Middle frontal gyrus (tissue), 1 donor: ENCODE data around the gene RADX.

Experiments used
- DNase-seq: peaks from one replicate; pipeline ENCODE4 v3.0.0-alpha.2; 2015; ENCODE audit warnings: low spot score; ENCODE audit errors: extremely low spot score

The RADX gene

GRCh38 chrX:106680716-106681115, 68.9 kb downstream of the RADX start:
- DNase-seq, result no peak

DNA sequence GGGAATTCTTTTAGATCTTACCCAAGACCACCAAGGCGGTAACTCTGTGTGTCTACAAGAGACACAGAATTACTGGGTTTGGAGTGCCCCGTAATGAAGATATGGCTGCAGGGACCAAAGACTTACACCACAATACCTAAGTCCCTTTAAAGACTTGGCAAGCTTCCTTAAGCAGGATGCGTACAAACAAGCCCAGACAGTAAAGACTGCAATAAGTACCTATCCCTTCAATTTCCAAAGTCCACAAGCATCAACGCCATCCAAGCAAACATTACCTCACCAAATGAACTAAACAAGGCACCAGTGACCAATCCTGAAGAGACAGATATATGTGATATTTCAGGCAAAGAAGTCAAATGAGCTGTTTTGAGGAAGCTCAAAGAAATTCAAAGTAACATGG, 72.4 kb downstream of the RADX start:
- DNase-seq, result no peak

DNA sequence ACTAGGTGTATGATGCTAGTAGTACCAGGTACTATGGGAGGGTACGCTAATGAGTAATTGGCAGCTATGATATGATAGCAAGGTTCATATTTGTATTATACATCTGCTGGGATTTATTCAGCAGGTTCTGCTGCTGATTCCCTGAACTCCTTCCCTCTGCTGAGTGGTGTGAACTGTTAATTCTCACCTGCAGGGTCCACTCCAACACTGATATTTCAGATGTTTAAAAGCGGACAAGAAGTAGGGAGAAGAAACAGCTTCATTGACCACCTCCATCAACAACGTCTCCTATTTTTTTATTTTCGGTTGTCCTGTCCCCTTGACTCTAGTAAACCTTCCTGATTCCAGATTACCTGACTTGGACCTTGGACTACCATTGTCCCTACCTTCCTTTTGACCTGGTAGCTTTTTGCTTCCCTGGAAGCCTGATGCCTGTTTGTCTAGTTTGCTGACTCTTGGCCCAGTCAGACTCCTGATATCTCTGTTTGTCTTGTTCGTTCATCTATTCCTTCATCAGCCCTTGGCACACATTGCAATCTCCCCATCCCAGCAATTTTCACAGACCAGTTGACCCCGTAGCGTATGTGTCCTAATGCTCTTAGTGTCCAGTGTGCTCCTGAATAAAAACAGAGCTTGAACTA, 80.8 kb downstream of the RADX start:
- DNase-seq, result no peak

GRCh38 chrX:106696502-106696901, 84.7 kb downstream of the RADX start:
- DNase-seq, result no peak

- no peak for DNase-seq
Measured at GRCh38 chrX:106698693-106699092, 86.9 kb downstream of the RADX start.

- no peak for DNase-seq
Measured at GRCh38 chrX:106702636-106703035, 90.9 kb downstream of the RADX start.

DNA sequence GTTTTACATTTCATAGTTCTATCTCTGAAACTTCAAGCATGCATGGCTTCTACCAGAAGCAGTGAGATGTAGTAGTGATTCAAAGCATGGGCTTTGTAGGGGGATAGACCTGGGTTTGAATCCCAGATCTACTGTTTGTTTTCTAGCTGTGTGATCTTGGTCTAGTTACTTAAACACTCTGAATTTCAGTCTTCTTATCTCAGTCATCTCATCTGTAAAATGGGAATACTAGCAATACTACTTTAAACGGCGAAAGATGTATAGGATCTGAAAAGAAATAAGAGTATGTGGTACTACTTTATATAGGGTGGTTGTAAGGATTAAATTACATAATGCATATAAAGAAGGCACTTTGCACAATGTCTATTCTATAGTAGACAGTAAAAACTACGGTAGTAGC, 94.7 kb downstream of the RADX start:
- DNase-seq, result no peak

DNA sequence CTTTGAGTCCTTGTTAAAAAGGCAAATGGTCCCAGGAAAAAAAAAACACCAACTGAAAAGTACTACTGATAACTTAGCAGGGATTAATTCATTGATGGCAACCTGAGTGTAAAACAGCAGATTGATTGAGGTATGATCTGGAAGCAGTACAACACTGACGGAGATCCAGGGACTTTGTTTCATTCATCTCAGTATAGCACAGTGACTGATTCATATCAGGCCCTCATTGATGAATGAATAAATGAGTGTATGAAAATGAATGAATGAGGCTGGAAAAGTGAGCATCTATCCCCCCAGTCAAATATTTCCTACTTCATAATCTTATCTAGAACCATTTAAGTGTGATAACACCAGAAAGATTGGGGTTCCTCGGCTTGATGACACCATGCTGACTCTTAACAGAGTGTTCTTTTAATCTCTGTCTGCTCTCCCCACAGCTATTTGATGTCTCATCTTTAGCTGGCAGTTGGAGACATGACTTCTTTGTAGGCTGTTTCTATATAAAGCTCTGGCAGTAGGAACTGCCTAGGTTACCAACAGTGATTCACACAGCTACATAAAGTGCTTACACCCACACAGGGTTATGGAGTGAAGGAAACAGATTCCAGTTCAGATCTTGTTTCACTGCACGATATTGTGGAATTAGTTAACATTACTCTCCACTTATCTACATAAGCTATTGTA, 96.1 kb downstream of the RADX start:
- DNase-seq, result no peak

- DNase-seq, result no peak
Measured at GRCh38 chrX:106710771-106711170, 99.0 kb downstream of the RADX start.

- no peak for DNase-seq
Measured at GRCh38 chrX:106711375-106711774, 99.6 kb downstream of the RADX start.

- DNase-seq, result no peak
Measured at GRCh38 chrX:106716004-106716403, 104.2 kb downstream of the RADX start.

- no peak for DNase-seq
Measured at GRCh38 chrX:106716463-106716862, 104.7 kb downstream of the RADX start.

DNA sequence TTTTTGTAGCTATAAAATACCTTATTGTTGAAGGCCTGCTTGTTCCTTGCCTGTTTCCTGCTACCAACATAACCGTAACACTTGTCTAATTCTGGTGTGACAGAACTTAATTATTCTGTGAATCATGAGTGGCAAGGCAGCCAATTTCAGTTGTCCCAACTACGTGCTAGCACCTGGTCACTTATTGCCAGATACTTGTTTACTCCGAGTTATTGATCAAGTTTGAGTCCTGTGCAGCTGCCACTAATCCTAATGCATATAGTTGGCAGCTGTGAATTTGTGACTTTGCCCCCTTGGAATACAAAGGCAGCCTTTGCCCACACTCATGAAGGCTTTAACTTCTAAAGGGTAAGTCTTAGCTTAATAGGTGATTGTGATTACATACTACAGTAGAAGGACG, 106.9 kb downstream of the RADX start:
- DNase-seq, result no peak

DNA sequence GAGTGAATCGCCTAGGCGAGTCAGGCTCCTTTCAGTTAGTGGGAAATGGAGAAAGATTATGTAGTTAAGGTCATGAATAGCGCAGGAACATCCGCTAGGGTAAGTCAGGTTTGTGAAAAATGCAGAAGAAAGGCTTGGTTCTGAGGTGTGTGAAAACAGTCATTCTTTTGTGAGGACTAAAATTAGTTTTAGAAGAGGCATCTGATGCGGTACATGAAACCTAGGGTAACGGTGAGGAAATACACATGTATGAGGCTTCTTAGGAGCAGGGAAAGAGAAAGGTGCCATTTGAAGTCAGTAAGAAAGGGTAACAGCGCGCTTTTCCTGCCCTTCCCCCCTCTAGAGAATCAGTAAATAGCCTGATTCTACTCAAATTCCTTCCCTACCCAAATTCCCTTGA, 114.2 kb downstream of the RADX start:
- no peak for DNase-seq

DNA sequence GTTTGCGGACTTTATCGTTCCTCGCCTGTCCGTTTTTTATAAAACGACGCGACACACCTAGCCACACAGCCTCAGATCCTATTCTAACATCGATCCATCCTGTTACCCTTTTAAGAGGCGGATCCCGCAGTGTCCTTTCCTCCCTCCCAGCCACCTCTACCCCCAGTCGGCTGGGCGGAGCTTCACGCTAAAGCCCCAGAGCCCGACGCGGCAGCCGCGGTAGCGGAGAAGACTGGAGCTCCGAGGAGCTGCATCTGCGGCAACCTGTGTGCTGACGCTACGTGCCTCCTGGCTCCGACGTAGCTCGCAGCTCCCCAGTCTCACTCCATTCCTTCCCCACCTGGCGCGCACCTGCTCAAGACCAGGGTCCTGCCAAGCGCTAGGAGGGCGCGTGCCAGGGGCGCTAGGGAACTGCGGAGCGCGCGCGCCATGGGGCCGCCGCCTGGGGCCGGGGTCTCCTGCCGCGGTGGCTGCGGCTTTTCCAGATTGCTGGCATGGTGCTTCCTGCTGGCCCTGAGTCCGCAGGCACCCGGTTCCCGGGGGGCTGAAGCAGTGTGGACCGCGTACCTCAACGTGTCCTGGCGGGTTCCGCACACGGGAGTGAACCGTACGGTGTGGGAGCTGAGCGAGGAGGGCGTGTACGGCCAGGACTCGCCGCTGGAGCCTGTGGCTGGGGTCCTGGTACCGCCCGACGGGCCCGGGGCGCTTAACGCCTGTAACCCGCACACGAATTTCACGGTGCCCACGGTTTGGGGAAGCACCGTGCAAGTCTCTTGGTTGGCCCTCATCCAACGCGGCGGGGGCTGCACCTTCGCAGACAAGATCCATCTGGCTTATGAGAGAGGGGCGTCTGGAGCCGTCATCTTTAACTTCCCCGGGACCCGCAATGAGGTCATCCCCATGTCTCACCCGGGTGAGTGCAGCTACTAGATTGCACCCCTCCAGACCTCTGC, 115.0 kb downstream of the RADX start, which contains the start of gene RNF128:
RNF128 (plus strand) TSS at position 217 of the 953 bp plus-strand sequence; CDS start at position 430, 213 bp downstream.
- no peak for DNase-seq

GRCh38 chrX:106728337-106728736, 116.6 kb downstream of the RADX start:
- DNase-seq, result no peak
